ENCODE data around the gene LDB2. TPM values are rescaled to one million over a fixed set of nuclear protein-coding genes. Genes with fewer than 3 reads are reported as not detected.

The LDB2 gene
- total RNA-seq, 1 experiment from 2014 or later: not detected

DNA sequence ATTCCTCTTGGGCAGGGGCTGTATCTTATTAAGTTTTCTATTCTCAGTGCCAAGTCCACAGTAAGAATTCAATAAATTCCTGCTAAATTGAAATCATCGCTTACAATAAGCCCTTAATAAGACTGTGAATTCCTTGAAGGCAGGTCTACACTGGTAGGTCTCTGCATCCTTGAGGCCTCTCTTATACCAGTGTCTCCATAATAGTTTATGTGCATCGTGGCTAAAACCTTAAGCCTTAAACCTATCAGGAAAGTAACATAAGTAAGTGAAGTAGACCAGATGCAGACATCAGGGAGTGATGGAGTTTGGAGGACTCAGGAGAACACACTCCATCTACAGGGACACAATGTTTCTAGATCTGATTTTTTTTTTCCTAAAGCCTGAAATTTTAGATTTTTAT is 240.3 kb downstream of the LDB2 start:
- Histone ChIP-seq H3K4me1 (replicated peaks; ENCODE audit: insufficient read depth) (no peaks in the 10 kb centered on the region), H3K4me3 (no peak overlapping the region), H3K27me3 (ENCODE audit: insufficient read depth, low read depth) (peaks cover 16% of the 10 kb centered on the region; the same call in 1 of the 2 replicates), H3K9me3 (ENCODE audit: insufficient read depth, low read depth) (no peaks in the 10 kb centered on the region), H3K27ac (no peak overlapping the region), H3K36me3 (ENCODE audit: low read depth) (no peaks in the 10 kb centered on the region), H3F3A (ENCODE audit: insufficient read depth, low read depth) (no peaks in the 10 kb centered on the region), H3K4me2 (no peak overlapping the region), H3K79me2 (ENCODE audit: low read depth) (no peaks in the 10 kb centered on the region), H4K20me1 (ENCODE audit: insufficient read depth) (no peaks in the 10 kb centered on the region), H3K9me2 (ENCODE audit: insufficient read depth) (no peaks in the 10 kb centered on the region), H2AFZ (no peak overlapping the region)
- DNase-seq: no peak
- intact Hi-C loops (cut with micrococcal nuclease; ENCODE audit: unreplicated experiment): no loop called here
- ChIA-PET CTCF (no interaction called here), POLR2A (ENCODE audit: unreplicated experiment) (no interaction called here)
- TF ChIP-seq, protein P1, sequence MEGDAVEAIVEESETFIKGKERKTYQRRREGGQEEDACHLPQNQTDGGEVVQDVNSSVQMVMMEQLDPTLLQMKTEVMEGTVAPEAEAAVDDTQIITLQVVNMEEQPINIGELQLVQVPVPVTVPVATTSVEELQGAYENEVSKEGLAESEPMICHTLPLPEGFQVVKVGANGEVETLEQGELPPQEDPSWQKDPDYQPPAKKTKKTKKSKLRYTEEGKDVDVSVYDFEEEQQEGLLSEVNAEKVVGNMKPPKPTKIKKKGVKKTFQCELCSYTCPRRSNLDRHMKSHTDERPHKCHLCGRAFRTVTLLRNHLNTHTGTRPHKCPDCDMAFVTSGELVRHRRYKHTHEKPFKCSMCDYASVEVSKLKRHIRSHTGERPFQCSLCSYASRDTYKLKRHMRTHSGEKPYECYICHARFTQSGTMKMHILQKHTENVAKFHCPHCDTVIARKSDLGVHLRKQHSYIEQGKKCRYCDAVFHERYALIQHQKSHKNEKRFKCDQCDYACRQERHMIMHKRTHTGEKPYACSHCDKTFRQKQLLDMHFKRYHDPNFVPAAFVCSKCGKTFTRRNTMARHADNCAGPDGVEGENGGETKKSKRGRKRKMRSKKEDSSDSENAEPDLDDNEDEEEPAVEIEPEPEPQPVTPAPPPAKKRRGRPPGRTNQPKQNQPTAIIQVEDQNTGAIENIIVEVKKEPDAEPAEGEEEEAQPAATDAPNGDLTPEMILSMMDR (conservative IDR thresholded peaks at IDR 0.05): no peak
- no peak for TF ChIP-seq EZH2 (IDR thresholded peaks at IDR 0.05; ENCODE audit: low read depth)
- BruUV-seq (replicated peaks): no TSS peak

DNA sequence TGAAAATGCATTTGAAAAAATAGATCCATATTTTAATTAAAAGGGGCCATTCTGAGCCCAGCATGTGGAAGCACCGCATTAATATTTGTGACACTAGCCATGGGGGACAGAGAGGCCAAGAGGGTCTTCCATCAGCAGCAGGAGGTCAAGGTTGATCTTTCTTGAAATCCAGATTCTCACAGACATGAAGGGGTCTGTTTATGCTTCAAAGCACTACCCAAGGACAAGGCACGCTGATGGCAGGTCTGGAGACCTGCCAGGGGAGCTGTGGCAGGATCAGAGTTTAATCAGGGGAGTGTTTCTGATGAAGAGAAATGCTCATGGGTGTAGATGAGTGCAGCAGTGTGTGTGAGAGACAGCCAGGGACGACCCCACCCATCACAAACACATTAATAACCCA is 243.3 kb downstream of the LDB2 start:
- intact Hi-C loops (cut with micrococcal nuclease; ENCODE audit: unreplicated experiment): no loop called here
- Histone ChIP-seq H3K27ac (no peak overlapping the region), H3F3A (ENCODE audit: insufficient read depth, low read depth) (no peaks in the 10 kb centered on the region), H3K9me2 (ENCODE audit: insufficient read depth) (no peaks in the 10 kb centered on the region), H2AFZ (no peak overlapping the region), H3K27me3 (ENCODE audit: insufficient read depth, low read depth) (peaks cover 32% of the 10 kb centered on the region; the same call in 1 of the 2 replicates), H4K20me1 (ENCODE audit: insufficient read depth) (no peaks in the 10 kb centered on the region), H3K36me3 (ENCODE audit: low read depth) (no peaks in the 10 kb centered on the region), H3K4me2 (no peak overlapping the region), H3K9me3 (ENCODE audit: insufficient read depth, low read depth) (no peaks in the 10 kb centered on the region), H3K4me3 (no peak overlapping the region), H3K79me2 (ENCODE audit: low read depth) (no peaks in the 10 kb centered on the region), H3K4me1 (replicated peaks; ENCODE audit: insufficient read depth) (no peaks in the 10 kb centered on the region)
- BruUV-seq (replicated peaks): no TSS peak
- CTCF ChIA-PET: no interaction called here
- TF ChIP-seq EZH2 (IDR thresholded peaks at IDR 0.05; ENCODE audit: low read depth): no peak
- TF ChIP-seq, protein P1 (conservative IDR thresholded peaks at IDR 0.05): no peak
- POLR2A ChIA-PET (ENCODE audit: unreplicated experiment): no interaction called here
- no peak for DNase-seq

GRCh38 chr4:16652732-16653305 is 245.6 kb downstream of the LDB2 start:
- Histone ChIP-seq H3K27ac (no peak overlapping the region), H2AFZ (no peak overlapping the region), H3K9me3 (ENCODE audit: insufficient read depth, low read depth) (no peaks in the 10 kb centered on the region), H3K4me3 (no peak overlapping the region), H3K79me2 (ENCODE audit: low read depth) (no peaks in the 10 kb centered on the region), H4K20me1 (ENCODE audit: insufficient read depth) (no peaks in the 10 kb centered on the region), H3K36me3 (ENCODE audit: low read depth) (no peaks in the 10 kb centered on the region), H3F3A (ENCODE audit: insufficient read depth, low read depth) (no peaks in the 10 kb centered on the region), H3K4me2 (no peak overlapping the region), H3K4me1 (replicated peaks; ENCODE audit: insufficient read depth) (no peaks in the 10 kb centered on the region), H3K27me3 (ENCODE audit: insufficient read depth, low read depth) (peaks cover 32% of the 10 kb centered on the region; the same call in 1 of the 2 replicates), H3K9me2 (ENCODE audit: insufficient read depth) (no peaks in the 10 kb centered on the region)
- ChIA-PET POLR2A (ENCODE audit: unreplicated experiment) (no interaction called here), CTCF (no interaction called here)
- BruUV-seq (replicated peaks): no TSS peak
- no peak for DNase-seq
- intact Hi-C loops (cut with micrococcal nuclease; ENCODE audit: unreplicated experiment): no loop called here
- TF ChIP-seq, protein P1 (conservative IDR thresholded peaks at IDR 0.05): no peak
- TF ChIP-seq EZH2 (IDR thresholded peaks at IDR 0.05; ENCODE audit: low read depth): no peak
